T-helper 1 cell treated with Interleukin-12 subunit alpha and Interleukin-12 subunit beta and Interleukin-4 antibody, amounts not matched to agents 30 ng/mL and 1 ng/mL, for 36 hours (primary cell): ENCODE results near the gene KRT6A. TPM values are rescaled to one million over a fixed set of nuclear protein-coding genes. Genes with fewer than 3 reads are reported as not detected.
"Not testable (repeated sequence)": the region's sequence is repeated elsewhere in the genome, so short reads cannot be mapped to it uniquely, and the experiment has no call there.

Source experiments
- intact Hi-C: fragments of 100-400 bp; cut with micrococcal nuclease; formaldehyde crosslinking; loops from one replicate; pipeline ENCODE4 v1.15.1; 2024
- total RNA-seq: library from RNA; stranded (reverse); gene quantifications from 2 replicates; pipeline ENCODE4 v1.2.3, GENCODE V29; 2022

KRT6A gene
- total RNA-seq, 1 donor from 2014 or later: not detected

- intact Hi-C loops: loop anchor here (1.0 kb wide), 2 partner anchors 135 to 350 kb away; no protein-coding TSS in a partner anchor
Measured at GRCh38 chr12:52506858-52507715, 14.0 kb upstream of the KRT6A start.

DNA sequence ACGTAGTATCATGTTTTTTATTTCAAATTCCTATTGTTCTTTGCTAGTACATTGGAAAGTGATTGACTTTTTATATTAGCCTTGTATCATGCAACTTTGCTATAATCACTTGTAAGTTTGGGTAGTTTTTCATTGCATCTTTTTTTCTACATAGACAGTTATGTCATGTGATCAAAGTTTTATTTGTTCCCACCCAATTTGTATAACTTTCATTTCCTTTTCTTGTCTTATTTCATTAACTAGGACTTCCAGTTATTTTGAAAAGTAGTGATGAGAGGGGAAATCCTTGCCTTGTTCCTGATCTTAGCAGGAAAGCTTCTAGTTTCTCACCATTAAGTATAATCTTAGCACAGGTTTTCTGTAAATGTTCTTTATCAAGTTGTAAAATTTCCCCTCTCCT lies 9.8 kb upstream of the KRT6A start:
- intact Hi-C loops: no loop called here

- intact Hi-C loops: no loop called here
Measured at GRCh38 chr12:52501490-52501889, 8.4 kb upstream of the KRT6A start.

- intact Hi-C loops: not testable (repeated sequence)
Measured at GRCh38 chr12:52500574-52500973, 7.5 kb upstream of the KRT6A start.

- intact Hi-C loops: no loop called here
Measured at GRCh38 chr12:52499806-52500560, 6.9 kb upstream of the KRT6A start.

DNA sequence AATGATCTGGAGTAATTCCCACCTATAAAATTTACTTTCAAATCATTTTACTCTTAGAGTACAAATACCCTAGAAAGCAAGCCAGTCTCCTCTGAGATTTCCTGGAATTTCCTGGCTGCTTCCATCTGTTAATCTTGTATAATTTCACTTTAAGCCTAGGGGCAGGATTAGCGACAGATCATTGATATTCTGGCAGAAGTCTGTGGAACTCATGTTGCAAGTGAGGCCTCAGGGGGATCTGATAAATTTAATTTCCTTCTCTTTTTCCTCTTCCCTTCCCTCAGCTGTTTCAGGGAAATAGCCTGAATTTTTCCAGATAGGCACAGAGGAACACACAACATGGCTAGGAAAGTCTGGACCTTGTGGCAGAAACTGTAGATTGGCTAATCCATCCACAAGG lies 5.9 kb upstream of the KRT6A start:
- intact Hi-C loops: no loop called here

- intact Hi-C loops: no loop called here
Measured at GRCh38 chr12:52497975-52498374, 4.9 kb upstream of the KRT6A start.

DNA sequence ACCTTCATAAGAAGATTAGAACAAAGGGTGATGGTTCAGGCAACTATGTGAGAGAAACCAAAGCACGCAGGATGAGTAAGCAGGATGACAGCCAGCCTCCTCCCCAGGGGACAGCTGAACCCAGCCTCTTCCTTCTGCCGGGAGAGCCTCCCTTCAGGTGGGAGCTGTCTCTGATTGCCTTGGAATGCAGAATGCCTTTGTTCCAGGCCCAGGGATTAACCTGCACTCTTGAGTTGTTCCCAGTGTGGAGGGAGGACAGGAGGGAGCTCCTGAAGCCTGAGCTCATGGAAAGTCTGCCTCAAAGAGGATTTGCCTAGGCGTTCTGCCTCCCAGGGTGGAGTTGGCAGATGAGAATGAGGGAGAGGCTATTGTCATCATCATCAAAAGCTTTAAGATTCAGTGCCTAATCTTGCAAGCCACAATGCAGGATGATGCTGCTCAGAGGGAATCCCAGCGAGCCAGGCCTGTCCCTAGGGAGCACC lies 3.6 kb upstream of the KRT6A start:
- intact Hi-C loops: no loop called here

DNA sequence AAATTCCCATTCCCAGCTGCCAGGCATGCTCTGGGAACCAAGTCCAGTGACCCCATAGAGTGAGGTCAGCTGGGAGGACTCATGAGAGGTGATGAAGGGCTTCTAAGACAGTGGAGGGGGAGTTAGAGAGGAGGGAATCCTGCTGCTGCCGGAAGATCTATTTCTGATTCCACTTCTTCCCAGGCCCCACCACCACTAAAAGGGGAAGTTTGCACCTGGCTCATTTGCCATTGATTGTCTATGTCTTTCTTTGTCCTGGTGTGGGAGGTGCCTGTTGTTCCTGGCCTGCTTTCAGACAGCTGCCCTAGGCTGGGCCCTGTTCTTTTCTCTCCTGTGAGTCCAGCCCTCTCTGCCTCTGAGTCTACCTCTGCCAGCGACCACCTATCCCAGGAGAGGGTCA lies 3.0 kb upstream of the KRT6A start:
- intact Hi-C loops: no loop called here

GRCh38 chr12:52495389-52495788 lies 2.3 kb upstream of the KRT6A start:
- intact Hi-C loops: no loop called here

GRCh38 chr12:52494518-52494917 lies 1.5 kb upstream of the KRT6A start:
- intact Hi-C loops: no loop called here

GRCh38 chr12:52494100-52494499 lies 1.0 kb upstream of the KRT6A start:
- intact Hi-C loops: no loop called here

- intact Hi-C loops: not testable (repeated sequence)
Measured at GRCh38 chr12:52492405-52492804, 652 bp downstream of the KRT6A start.

- intact Hi-C loops: not testable (repeated sequence)
Measured at GRCh38 chr12:52491495-52491894, 1.6 kb downstream of the KRT6A start.

DNA sequence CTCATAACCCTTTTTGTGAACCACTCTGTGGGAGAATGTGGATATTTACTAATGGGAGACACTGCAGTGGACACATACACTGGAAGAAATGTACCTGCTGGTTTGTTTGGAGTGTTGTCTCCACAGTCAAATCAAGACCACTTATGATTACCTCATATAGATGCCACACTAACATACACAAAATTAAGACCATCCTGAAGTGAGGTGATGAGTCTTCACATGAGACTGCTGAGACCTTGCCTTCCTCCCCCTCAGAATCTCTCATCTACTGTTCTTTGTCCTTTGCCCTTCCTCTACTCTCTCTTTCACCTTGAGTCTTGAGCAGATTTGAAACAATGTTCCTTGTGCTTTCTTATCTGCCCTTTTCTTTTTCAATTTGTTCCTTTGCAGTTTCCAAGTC lies 4.3 kb downstream of the KRT6A start:
- intact Hi-C loops: no loop called here

GRCh38 chr12:52487744-52488443 lies 5.2 kb downstream of the KRT6A start:
- intact Hi-C loops: not testable (repeated sequence)

GRCh38 chr12:52487211-52487610 lies 5.8 kb downstream of the KRT6A start:
- intact Hi-C loops: no loop called here

DNA sequence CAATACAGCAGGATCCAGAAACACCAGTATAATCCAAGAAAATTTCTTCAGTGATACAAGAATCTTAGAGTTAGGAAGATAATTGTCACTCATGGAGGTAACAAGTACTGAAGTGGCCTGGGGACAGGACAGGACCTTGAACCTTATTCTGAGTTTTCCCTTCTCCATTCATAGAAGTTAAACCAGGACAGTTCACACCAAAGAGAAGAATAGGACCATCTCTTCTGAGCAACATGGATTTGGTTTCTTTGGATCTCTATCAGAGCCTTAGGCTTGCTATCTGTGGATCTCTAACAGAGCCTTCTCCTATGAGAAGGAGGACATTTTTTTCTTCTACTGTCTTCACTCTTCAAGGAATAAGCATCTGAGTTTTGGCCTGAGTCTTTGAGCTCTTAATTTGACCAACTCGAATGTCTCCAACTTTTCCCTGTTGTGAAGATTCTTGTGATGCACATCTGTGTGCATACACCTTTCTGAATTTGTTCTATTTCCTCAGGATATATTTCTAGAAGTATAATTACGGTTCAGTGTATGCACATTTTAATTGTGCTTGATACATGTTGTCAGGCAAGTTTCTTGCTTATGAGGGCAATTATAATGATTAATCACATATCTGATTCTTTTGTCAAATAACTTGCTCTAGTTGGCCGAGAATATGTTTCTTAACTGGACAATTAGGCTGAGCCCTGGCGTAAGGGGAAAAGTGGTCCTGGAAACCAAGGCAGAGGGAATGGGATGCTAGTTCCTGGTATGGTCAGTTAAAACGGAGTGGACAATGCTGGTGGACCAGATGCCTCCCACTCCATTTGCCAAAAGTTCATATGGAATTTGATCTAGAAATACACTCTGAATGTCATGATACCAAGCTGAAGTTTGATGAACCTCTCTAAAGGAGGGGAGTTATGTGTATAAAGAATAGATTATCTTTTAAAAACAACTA lies 6.6 kb downstream of the KRT6A start:
- intact Hi-C loops: no loop called here

DNA sequence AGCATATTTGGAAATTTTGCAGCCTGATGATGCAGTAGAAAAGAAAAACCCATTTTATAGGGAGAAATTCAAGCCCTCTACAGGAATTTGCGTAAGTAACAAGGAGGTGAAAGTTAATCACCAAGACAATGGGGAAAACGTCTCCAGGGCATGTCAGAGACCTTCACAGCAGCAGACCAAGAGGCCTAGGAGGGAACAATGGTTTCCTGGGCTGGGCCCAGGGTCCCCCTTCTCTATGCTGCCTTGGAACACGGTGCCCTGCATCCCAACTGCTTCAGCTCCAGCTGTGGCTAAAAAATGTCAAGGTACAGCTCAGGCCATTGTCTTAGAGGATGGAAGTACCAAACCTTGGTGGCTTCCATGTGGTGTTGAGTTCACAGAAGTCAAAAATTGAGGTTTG lies 13.0 kb downstream of the KRT6A start:
- intact Hi-C loops: no loop called here

- intact Hi-C loops: no loop called here
Measured at GRCh38 chr12:52477651-52478050, 15.4 kb downstream of the KRT6A start.

GRCh38 chr12:52474212-52474611 lies 18.8 kb downstream of the KRT6A start:
- intact Hi-C loops: no loop called here
